Umbilical cord (tissue), 2 donors: Measurements from ENCODE around the gene GGT6. TPM values are rescaled to one million over a fixed set of nuclear protein-coding genes. Genes with fewer than 3 reads are reported as not detected.
"Not testable (repeated sequence)": the region's sequence is repeated elsewhere in the genome, so short reads cannot be mapped to it uniquely, and the experiment has no call there.

Experiments
- DNase-seq: peaks from one replicate; pipeline ENCODE4 v3.0.0-alpha.2; 2015; ENCODE audit warnings: low spot score
- total RNA-seq: library from RNA; depleted of rRNA; stranded (reverse); fragments of >200 nt; gene quantifications from one replicate; pipeline ENCODE4 v1.2.3, GENCODE V29; 2014; ENCODE audit warnings: low replicate concordance; ENCODE audit not compliant: insufficient read depth

Gene GGT6
- total RNA-seq: 1.4 TPM

GRCh38 chr17:4560421-4560820 lies at the start of gene GGT6:
Gene GGT6 (minus strand): TSS chr17:4560577. CDS start chr17:4560521, 56 bp downstream.
- DNase-seq: no peak

DNA sequence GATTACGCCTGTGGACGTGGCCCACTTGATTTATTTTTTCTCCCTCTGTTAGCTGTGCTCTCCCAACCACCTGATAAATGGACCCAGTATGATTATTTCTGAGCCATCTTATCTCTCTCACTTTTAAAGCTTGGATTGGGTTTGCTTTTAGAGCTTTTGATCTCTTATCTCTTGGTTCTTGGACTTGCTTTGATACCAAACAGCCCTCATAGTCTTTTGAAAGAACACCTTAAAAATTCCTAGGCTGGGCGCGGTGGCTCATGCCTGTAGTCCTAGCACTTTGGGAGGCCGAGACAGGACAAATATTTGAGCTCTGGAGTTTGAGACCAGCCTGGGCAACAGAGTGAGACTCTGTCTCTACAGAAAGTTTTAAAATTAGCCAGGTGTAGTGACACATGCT lies 49.8 kb upstream of the GGT6 start:
- DNase-seq: peak; percentile 50

DNA sequence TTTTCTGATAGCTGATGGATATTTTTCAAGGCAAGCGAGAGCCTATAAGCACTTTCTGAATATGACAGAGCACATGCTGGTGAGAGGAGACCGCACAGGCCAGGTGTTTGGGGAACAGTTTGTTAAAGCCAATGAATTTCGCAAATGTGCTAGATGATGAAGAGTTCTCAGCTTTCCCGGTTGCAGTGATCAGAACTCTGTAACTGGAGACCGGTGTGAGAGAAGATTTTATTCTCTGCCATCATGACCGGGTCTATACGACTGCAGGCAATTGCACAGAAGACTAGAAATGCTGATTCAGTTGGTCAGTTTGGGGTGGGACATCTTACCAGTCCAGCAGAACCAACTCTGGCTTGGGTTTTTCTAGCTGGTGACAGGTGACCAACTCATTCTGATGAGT lies 49.4 kb upstream of the GGT6 start:
- no peak for DNase-seq

GRCh38 chr17:4607773-4608187 lies 47.4 kb upstream of the GGT6 start:
- peak; percentile 97 for DNase-seq

DNA sequence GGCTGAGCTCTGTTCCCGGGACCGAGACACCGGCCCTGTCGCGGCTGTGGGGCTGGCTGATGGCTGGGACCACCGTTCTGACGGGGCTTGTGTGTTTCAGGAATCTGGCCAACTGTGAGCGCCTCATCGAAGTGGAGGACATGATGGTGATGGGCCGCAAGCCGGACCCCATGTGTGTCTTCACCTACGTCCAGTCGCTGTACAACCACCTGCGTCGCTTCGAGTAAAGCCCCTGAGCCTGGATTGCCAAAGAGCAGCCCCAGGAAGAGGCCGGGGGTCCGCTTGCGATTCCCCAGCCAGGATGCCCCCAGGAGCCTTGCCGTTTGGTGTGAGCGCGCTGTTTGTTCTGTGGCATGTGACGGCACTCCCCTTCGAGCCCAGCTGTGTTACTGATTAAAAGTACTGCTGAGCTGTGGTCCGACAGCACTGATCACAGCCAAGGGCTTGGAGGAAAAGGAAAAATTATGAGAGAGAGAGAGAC lies 46.9 kb upstream of the GGT6 start:
- DNase-seq: no peak

- no peak for DNase-seq
These were observed 45.4 kb upstream of the GGT6 start for GRCh38 chr17:4605826-4606225.

DNA sequence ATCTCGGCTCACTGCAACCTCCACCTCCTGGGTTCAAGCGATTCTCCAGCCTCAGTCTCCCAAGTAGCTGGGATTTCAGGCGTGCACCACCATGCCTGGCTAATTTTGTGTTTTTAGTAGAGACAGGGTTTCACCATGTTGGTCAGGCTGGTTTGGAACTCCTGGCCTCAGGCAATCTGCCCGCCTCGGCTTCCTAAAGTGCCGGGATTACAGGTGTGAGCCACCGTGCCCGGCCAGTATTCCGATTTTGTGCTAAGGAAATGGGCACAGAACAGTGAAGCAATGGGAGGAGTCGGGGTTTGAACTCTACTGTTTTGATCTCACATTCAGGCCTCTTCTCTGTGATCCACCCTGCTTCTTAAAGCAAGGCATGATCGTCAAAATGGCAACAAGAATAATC lies 44.4 kb upstream of the GGT6 start:
- DNase-seq: not testable (repeated sequence)

DNA sequence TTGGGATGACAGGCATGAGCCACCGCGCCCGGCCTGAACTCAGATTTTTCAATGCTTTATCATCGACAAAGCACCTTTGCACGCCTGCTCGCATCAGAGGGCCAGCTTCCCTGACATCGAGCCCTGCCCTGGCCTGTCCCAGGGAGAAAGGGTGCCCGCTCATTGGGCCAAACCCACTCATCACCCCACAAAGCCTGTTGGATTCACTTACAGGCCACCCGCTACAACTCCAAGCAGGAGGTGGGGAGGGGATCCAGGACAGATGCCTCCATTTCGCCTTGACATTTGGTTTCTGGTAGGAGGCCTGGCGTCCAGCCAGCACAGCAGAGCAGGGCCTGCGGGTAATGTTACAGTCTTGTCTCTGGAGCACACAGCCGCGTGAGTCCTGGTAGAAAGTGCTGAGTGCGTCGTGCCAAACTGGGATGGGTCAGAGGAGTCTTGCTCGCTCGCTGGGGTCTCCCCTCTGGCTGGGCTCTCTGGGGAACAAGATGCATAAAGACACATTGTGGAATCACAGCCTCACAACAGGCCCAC lies 43.8 kb upstream of the GGT6 start:
- DNase-seq: peak; percentile 95

GRCh38 chr17:4602041-4602440 lies 41.7 kb upstream of the GGT6 start:
- DNase-seq: no peak

DNA sequence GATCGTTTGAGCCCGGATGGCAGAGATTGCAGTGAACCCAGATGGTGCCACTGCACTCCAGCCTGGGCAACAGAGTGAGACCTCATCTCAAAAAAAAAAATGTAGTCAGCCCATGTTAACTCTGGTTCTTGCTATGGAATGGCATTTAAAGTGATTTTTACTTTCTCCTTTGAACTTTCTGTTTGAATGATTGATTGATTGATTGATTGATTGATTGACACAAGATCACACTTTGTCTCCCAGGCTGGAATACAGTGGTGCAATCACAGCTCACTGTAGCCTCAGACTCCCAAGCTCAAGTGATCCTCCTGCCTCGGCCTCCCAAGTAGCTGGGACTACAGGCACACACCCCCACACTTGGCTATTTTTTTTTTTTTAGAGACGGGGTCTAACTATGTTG lies 40.9 kb upstream of the GGT6 start:
- DNase-seq: no peak

DNA sequence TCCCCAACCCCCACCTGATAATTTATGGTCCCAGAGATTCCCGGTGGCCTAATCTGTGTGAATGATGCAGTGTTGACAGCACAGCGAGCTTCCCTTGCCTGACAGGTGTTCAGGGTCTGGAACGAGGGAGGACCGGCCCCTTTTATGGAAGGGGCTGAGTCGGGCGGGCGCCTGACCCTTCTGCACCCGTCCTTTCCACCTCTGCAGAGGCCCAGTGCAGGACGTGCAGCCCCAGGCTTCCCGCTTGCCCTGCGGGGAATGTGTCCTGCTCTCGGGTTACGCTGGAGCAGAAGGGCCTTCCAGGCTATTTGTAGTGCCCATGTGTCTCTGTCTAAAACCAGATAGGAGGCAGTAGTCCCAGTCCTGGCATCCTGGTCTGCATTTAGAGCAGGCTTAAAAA lies 40.2 kb upstream of the GGT6 start:
- DNase-seq: no peak

DNA sequence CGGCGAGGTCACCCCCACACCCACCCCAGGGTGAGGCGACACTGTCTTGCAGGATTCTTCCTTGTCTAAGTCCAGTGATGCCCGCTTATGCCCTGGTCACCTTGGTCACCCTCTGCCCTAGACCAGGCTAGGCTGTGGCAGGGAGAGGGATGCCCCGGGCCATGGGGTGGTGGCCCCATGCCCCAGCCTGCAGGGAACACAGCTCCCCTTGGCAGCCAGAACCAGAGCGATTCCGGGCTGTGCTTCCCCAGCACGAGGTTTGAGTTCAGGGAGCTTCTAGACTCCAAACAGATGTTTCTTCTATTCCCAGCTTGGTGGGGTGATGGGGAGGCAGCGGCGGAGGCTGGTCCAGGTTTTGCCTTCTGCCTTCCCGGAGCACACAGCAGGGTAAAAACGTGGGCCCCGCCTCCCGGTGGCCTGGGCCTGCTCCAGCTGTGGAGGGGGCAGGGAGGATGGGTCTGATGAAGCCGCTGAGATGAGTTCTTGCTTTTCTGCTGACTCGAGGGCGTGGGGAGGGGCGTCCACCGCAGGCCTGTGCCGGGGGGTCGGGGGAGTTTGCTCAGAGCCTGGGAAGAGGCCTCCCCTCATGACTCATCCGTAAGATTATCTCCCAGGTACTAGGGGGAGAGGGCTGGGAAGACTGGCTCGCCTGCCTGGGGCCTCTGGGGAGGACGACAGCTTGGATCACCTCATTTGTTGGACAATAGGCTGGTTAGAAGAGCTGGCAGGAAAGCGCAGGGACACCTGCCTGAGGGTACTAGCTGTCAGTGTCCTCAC lies 39.3 kb upstream of the GGT6 start:
- peak; percentile 98 for DNase-seq

DNA sequence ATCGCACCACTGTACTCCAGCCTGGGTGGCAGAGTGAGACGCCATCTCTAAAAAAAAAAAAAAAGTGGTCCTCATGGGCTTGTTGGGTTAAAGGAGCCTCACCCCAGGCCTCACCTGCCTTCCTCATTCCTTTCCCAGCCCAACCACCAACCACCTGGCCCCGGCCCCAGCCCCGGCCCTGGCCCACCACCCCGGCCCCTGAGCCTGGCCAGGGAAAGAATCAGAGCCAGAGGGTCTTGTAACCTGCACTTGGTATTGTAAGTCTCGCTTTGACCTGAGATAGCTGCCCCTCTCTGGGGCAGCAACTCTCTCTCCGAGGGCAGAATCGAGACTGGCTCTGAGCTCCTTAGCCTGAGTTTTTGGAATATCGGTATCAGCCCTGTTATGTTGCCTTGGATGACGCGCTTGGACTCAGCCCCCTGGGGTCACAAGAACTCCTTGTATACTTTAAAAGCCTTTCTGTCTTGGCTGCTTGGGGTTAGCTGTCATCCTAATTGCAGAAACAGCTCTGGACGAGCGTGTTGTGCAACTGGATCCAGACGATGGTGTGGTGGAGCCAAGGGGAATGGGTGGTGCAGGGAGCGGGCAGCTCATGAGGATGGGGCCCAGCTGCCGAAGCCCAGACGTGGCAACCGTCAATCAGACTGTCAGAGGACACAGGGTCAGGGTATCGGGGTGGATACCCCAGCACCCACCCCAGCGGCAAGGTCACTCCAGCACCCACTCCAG lies 38.6 kb upstream of the GGT6 start:
- peak; percentile 95 for DNase-seq

- no peak for DNase-seq
These were observed 37.6 kb upstream of the GGT6 start for GRCh38 chr17:4597975-4598374.

DNA sequence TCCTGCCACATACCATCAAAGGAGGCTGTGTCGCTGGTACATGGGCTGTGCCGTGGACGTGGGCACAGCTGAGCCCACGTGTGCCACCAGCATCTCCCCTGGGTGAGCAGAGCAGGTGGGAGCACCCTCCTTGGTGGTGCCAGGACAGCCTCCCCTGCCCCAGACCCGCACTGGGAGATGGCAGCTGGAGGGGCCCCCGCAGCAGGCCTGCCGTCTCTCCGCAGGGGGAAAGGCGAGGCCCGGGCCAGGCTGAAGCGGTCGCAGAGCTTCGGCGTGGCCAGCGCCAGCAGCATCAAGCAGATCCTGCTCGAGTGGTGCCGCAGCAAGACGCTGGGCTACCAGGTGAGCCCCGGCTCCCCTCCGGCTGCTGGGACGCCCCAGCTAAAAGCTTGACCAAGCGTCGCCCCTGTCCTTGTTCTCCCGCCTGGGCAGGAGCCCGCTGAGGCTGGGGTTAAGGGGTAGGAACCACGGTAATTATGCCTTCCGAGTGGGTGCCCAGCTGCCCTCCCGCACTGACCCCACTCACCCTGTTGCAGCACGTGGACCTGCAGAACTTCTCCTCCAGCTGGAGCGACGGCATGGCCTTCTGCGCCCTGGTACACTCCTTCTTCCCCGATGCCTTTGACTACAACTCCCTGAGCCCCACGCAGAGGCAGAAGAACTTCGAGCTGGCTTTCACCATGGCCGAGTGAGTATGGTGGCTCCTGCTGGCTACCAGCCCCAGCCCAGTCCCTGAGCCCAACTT lies 36.4 kb upstream of the GGT6 start:
- no peak for DNase-seq

GRCh38 chr17:4595685-4596342 lies 35.4 kb upstream of the GGT6 start:
- DNase-seq: not testable (repeated sequence)

DNA sequence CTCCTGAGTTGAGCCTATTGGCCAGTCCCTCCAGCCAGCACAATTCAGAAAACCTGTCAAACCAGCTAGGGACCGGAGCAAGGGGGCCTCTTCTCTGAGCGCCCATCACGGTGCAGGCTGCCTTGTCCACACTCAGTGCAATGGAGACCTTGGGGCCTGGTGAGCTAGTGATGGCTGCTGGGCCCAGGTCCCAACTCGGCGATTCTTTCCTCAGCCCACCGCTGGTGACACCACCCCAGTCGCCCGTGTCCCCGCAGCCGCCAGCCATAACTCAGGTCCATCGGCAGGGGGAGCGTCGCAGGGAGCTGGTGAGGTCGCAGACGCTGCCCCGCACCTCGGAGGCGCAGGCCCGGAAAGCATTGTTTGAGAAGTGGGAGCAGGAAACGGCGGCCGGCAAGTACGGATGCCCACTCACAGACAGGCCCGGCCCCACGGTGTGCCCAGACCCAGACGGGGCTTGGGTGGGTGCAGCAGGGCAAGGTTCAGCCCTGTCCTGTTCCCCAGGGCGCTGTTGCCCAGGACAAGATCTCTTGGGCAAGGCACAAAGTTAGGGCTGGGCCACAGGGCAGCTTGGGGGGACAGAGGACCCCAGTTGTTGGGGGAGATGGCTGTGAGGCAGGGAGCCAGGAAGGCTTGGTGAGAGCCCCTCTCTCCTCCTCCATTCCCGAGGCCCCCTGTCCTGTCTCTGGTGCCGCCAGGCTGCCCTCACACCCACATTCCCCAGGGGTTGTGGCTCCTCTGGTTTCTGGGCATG lies 34.7 kb upstream of the GGT6 start:
- no peak for DNase-seq

GRCh38 chr17:4594406-4594805 lies 34.0 kb upstream of the GGT6 start:
- DNase-seq: no peak

DNA sequence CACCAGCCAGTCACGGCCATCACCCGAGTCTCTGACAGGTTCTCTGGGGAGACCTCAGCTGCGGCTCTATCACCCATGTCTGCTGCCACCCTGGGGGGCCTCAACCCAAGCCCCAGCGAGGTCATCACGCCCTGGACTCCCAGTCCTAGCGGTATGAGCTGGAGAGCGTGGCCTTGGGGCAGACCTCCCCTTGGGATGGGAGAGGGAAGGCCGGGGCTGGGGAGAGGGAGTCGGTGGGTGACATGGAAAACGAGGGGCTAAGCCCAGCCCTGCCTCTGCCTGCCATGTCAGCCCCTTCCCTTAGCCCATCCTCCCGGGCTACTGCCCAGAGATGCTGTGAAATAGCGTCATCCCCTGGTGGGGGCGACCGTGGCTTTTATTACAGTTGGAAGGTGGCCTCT lies 32.6 kb upstream of the GGT6 start:
- DNase-seq: no peak

DNA sequence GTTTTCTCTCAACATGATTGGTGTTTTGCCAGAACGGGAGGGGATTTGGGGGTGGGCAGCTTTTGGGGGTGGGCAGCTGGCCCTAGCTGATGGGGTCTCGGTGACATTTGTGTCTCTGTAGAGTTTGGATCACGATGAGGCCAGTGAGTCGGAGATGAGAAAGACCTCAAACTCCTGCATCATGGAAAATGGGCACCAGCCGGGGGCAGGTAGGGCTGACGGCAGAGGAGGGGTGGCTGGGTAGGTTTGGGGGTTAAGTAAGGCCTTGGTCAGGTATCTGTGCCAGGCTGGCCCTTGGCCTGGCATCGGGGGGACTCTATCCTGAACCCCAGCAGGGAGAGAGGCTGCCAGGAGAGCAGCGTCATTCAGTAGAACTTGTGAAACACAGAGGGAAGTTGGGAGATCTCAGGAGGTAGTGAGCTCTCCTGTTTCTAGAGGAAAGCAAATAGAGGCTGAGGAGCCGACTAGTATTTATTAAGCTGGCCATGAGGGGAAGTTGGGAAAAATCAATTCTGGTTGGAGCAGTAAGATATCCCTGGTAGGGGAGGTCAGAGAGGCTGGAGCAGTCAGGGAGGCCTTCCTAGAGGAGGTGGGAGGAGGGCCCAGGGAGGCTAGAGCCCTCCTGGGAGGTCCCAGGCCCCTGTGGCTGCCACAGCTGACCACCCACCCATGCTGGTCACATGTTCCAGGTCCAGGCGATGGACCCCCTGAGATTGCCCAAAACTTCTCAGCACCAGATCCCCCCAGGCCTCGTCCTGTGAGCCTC lies 32.0 kb upstream of the GGT6 start:
- DNase-seq: no peak
